PC-3 (cell line): Measurements from ENCODE around the gene OSBPL1A. TPM values are rescaled to one million over a fixed set of nuclear protein-coding genes. Genes with fewer than 3 reads are reported as not detected.

ENCODE experiments used
- ATAC-seq: fragments of 200-7000 bp; cut with Tn5 transposase; 2 replicates; pipeline ENCODE4 v1.9.1; 2020; ENCODE audit warnings: mild to moderate bottlenecking, moderate library complexity
- BruUV-seq: library from RNA; stranded (reverse); fragments of 400-500 nt; replicated peaks from 2 replicates; lab custom pipeline; 2021; lab: Mats Ljungman, UMichigan
- CTCF ChIA-PET: fragments of 300-600 bp; sonication (Branson Sonifier 250); formaldehyde crosslinking; loops from one replicate; lab custom pipeline; 2022; ENCODE audit warnings: antibody characterized with exemption; lab: Charles Lee
- POLR2A ChIA-PET: fragments of 300-600 bp; sonication (Branson Sonifier 250); formaldehyde crosslinking; loops from one replicate; lab custom pipeline; 2022; ENCODE audit warnings: antibody characterized with exemption; ENCODE audit not compliant: unreplicated experiment; lab: Charles Lee
- DNase-seq: peaks from one replicate; pipeline ENCODE4 v3.0.0-alpha.2; 2015
- H2AFZ ChIP-seq: fragments of 300-600 bp; sonication (generic); 2 replicates; pipeline ENCODE4 v1.6.0; 2016; ENCODE audit warnings: antibody characterized with exemption, low read length
- H3F3A ChIP-seq: fragments of 300-600 bp; sonication (generic); one replicate; pipeline ENCODE4 v1.6.0; 2017; ENCODE audit warnings: antibody characterized with exemption, low read length, control low read depth, mild to moderate bottlenecking; ENCODE audit not compliant: unreplicated experiment
- H3K27ac ChIP-seq: fragments of 300-600 bp; sonication (generic); 2 replicates; pipeline ENCODE4 v1.5.1; 2016; ENCODE audit warnings: mild to moderate bottlenecking, low read length
- H3K27me3 ChIP-seq: fragments of 300-600 bp; sonication (generic); 2 replicates; pipeline ENCODE4 v1.6.1; 2016; ENCODE audit warnings: low read length, mixed read lengths
- H3K36me3 ChIP-seq: fragments of 300-600 bp; sonication (generic); 2 replicates; pipeline ENCODE4 v1.6.1; 2016; ENCODE audit warnings: low read depth, mixed run types, low read length, mixed read lengths
- H3K4me1 ChIP-seq: fragments of 300-600 bp; sonication (generic); 2 replicates; pipeline ENCODE4 v1.5.1; 2016; ENCODE audit warnings: low read length; ENCODE audit not compliant: insufficient read depth
- H3K4me2 ChIP-seq: fragments of 300-600 bp; sonication (generic); 2 replicates; pipeline ENCODE4 v1.6.0; 2016; ENCODE audit warnings: low read length
- H3K4me3 ChIP-seq: fragments of 300-600 bp; sonication (generic); 2 replicates; pipeline ENCODE4 v1.5.1; 2016; ENCODE audit warnings: mild to moderate bottlenecking, low read length, mixed read lengths
- H3K79me2 ChIP-seq: fragments of 300-600 bp; sonication (generic); 2 replicates; pipeline ENCODE4 v1.6.1; 2017; ENCODE audit warnings: low read length, mixed read lengths
- H3K9ac ChIP-seq: fragments of 300-600 bp; sonication (generic); 2 replicates; pipeline ENCODE4 v1.6.0; 2016; ENCODE audit warnings: mild to moderate bottlenecking, low read length
- H3K9me2 ChIP-seq: fragments of 300-600 bp; sonication (generic); replicated peaks from 2 replicates; pipeline ENCODE4 v1.6.1; 2016; ENCODE audit warnings: mixed run types, low read length, mixed read lengths
- H3K9me3 ChIP-seq: fragments of 300-600 bp; sonication (generic); 2 replicates; pipeline ENCODE4 v1.6.1; 2016; ENCODE audit warnings: low read length, mixed read lengths
- H4K20me1 ChIP-seq: fragments of 300-600 bp; sonication (generic); 2 replicates; pipeline ENCODE4 v1.6.1; 2016; ENCODE audit warnings: low read length, mixed read lengths
- CTCF ChIP-seq: fragments of 300-600 bp; sonication (generic); conservative IDR thresholded peaks from 2 replicates; pipeline ENCODE4 v1.5.1; 2017; ENCODE audit warnings: antibody characterized with exemption, low read depth, mild to moderate bottlenecking, low read length
- EZH2 ChIP-seq: fragments of 300-600 bp; sonication (generic); IDR thresholded peaks from one replicate; pipeline ENCODE4 v1.6.1; 2017; ENCODE audit warnings: antibody characterized with exemption, mild to moderate bottlenecking, low read length; ENCODE audit not compliant: unreplicated experiment
- EZH2phosphoT487 ChIP-seq: fragments of 300-600 bp; sonication (generic); IDR thresholded peaks from 2 replicates; pipeline ENCODE4 v1.6.1; 2018; ENCODE audit warnings: mild to moderate bottlenecking, antibody characterized with exemption, low read length, borderline replicate concordance
- intact Hi-C: fragments of 100-400 bp; cut with micrococcal nuclease; formaldehyde crosslinking; loops from 2 replicates; pipeline ENCODE4 v1.9.0; 2023
- total RNA-seq: library from RNA; depleted of rRNA; stranded (reverse); fragments of >200 nt; gene quantifications from 2 replicates; pipeline ENCODE4 v1.2.3, GENCODE V29; 2014

The OSBPL1A gene
- total RNA-seq, 1 experiment from 2014 or later = 39.7 TPM

- no peak overlapping the region for H3K27ac ChIP-seq
- POLR2A ChIA-PET = no interaction called here
- DNase-seq = no peak
- no TSS peak for BruUV-seq
- intact Hi-C loops = no loop called here
- H3F3A ChIP-seq = no peaks in the 10 kb centered on the region
- H4K20me1 ChIP-seq = no peaks in the 10 kb centered on the region
- CTCF ChIA-PET = no interaction called here
- no peaks in the 10 kb centered on the region for H3K79me2 ChIP-seq
- H3K4me2 ChIP-seq = no peak overlapping the region
- TF ChIP-seq EZH2phosphoT487 (no peak), CTCF (no peak), EZH2 (no peak)
- H3K36me3 ChIP-seq = no peaks in the 10 kb centered on the region
- H3K9me3 ChIP-seq = no peaks in the 10 kb centered on the region
- H3K9ac ChIP-seq = no peak overlapping the region
- H3K4me3 ChIP-seq = no peak overlapping the region
- H2AFZ ChIP-seq = no peak overlapping the region
- no peaks in the 10 kb centered on the region for H3K4me1 ChIP-seq
- H3K9me2 ChIP-seq = no peaks in the 10 kb centered on the region
- no peaks in the 10 kb centered on the region for H3K27me3 ChIP-seq
- no peak; the same call in 1 of the 2 replicates for ATAC-seq
Observed at GRCh38 chr18:24181806-24182205, 215.8 kb downstream of the OSBPL1A start.

- no peaks in the 10 kb centered on the region for H4K20me1 ChIP-seq
- H3K4me3 ChIP-seq = no peak overlapping the region
- H3K4me1 ChIP-seq = no peaks in the 10 kb centered on the region
- H3K9me3 ChIP-seq = no peaks in the 10 kb centered on the region
- H2AFZ ChIP-seq = no peak overlapping the region
- H3F3A ChIP-seq = no peaks in the 10 kb centered on the region
- no peak overlapping the region for H3K27ac ChIP-seq
- ATAC-seq (no peak), DNase-seq (no peak)
- intact Hi-C loops = no loop called here
- TF ChIP-seq EZH2 (no peak), CTCF (no peak), EZH2phosphoT487 (no peak)
- BruUV-seq = no TSS peak
- no peaks in the 10 kb centered on the region for H3K9me2 ChIP-seq
- ChIA-PET CTCF (no interaction called here), POLR2A (no interaction called here)
- no peak overlapping the region for H3K9ac ChIP-seq
- H3K79me2 ChIP-seq = no peaks in the 10 kb centered on the region
- H3K27me3 ChIP-seq = no peaks in the 10 kb centered on the region
- no peaks in the 10 kb centered on the region for H3K36me3 ChIP-seq
- no peak overlapping the region for H3K4me2 ChIP-seq
Observed at GRCh38 chr18:24180048-24180447, 217.6 kb downstream of the OSBPL1A start.

- Histone ChIP-seq H3K79me2 (no peaks in the 10 kb centered on the region), H3K27me3 (no peaks in the 10 kb centered on the region), H3K9ac (no peak overlapping the region), H3K27ac (no peak overlapping the region), H2AFZ (no peak overlapping the region), H3K4me2 (no peak overlapping the region), H3K9me3 (no peaks in the 10 kb centered on the region), H3K9me2 (no peaks in the 10 kb centered on the region), H3K4me1 (peaks cover 13% of the 10 kb centered on the region), H4K20me1 (no peaks in the 10 kb centered on the region), H3K36me3 (no peaks in the 10 kb centered on the region), H3K4me3 (no peak overlapping the region), H3F3A (no peaks in the 10 kb centered on the region)
- ATAC-seq = no peak
- CTCF ChIA-PET = no interaction called here
- no peak for DNase-seq
- no peak for TF ChIP-seq EZH2phosphoT487
- no peak for TF ChIP-seq CTCF
- TF ChIP-seq EZH2 = no peak
- intact Hi-C loops = no loop called here
- POLR2A ChIA-PET = no interaction called here
- no TSS peak for BruUV-seq
Observed at GRCh38 chr18:24177499-24178133, 220.0 kb downstream of the OSBPL1A start.
